GM23338 (cell line): ENCODE data around the gene FRY. TPM values are rescaled to one million over a fixed set of nuclear protein-coding genes. Genes with fewer than 3 reads are reported as not detected.

ENCODE experiments used
- ATAC-seq: fragments of 200-7000 bp; cut with Tn5 transposase; 3 replicates; pipeline ENCODE4 v1.9.1; 2020
- DNase-seq: peaks from one replicate; pipeline ENCODE4 v3.0.0-alpha.2; 2015; ENCODE audit warnings: low spot score
- H2AFZ ChIP-seq: fragments of 200-600 bp; sonication (generic); 2 replicates; pipeline ENCODE4 v1.8.0; 2016; ENCODE audit warnings: antibody characterized with exemption, mild to moderate bottlenecking, moderate library complexity
- H3F3A ChIP-seq: fragments of 200-600 bp; sonication (generic); replicated peaks from 2 replicates; pipeline ENCODE4 v1.8.0; 2017; ENCODE audit warnings: antibody characterized with exemption, mixed run types, low read depth
- H3K27ac ChIP-seq: fragments of 200-600 bp; sonication (generic); 2 replicates; pipeline ENCODE4 v1.6.1; 2016; ENCODE audit warnings: low read depth
- H3K27me3 ChIP-seq: fragments of 200-600 bp; sonication (generic); 2 replicates; pipeline ENCODE4 v1.8.0; 2016; ENCODE audit warnings: mild to moderate bottlenecking, mixed run types, moderate library complexity; ENCODE audit not compliant: insufficient read depth
- H3K36me3 ChIP-seq: fragments of 200-600 bp; sonication (generic); 2 replicates; pipeline ENCODE4 v1.8.0; 2016; ENCODE audit warnings: mild to moderate bottlenecking; ENCODE audit not compliant: insufficient read depth
- H3K4me1 ChIP-seq: fragments of 200-600 bp; sonication (generic); 2 replicates; pipeline ENCODE4 v1.8.0; 2016; ENCODE audit warnings: mild to moderate bottlenecking, moderate library complexity; ENCODE audit not compliant: insufficient read depth
- H3K4me2 ChIP-seq: fragments of 200-600 bp; sonication (generic); 2 replicates; pipeline ENCODE4 v1.7.1; 2017; ENCODE audit warnings: mixed run types
- H3K4me3 ChIP-seq: fragments of 200-600 bp; sonication (generic); 2 replicates; pipeline ENCODE4 v1.6.1; 2016; ENCODE audit warnings: mixed run types
- H3K79me2 ChIP-seq: fragments of 200-600 bp; sonication (generic); replicated peaks from 2 replicates; pipeline ENCODE4 v1.8.0; 2017; ENCODE audit warnings: mild to moderate bottlenecking; ENCODE audit not compliant: insufficient read depth
- H3K9me2 ChIP-seq: fragments of 200-600 bp; sonication (generic); 2 replicates; pipeline ENCODE4 v1.8.0; 2017; ENCODE audit not compliant: insufficient read depth
- H4K20me1 ChIP-seq: fragments of 200-600 bp; sonication (generic); replicated peaks from 2 replicates; pipeline ENCODE4 v1.8.0; 2017; ENCODE audit warnings: mild to moderate bottlenecking; ENCODE audit not compliant: insufficient read depth
- H3K27ac Mint-ChIP-seq: 2 replicates; pipeline ENCODE4 v1.8.0; 2020; ENCODE audit warnings: inconsistent platforms, mild to moderate bottlenecking, moderate library complexity, mixed read lengths
- H3K27me3 Mint-ChIP-seq: 3 replicates; pipeline ENCODE4 v1.8.0; 2022; ENCODE audit warnings: low read depth, mild to moderate bottlenecking, moderate library complexity, mixed read lengths, inconsistent platforms; ENCODE audit not compliant: insufficient read depth, poor library complexity
- H3K36me3 Mint-ChIP-seq: 3 replicates; pipeline ENCODE4 v1.8.0; 2021; ENCODE audit warnings: low read depth, mild to moderate bottlenecking, inconsistent platforms, moderate library complexity, mixed read lengths
- H3K4me1 Mint-ChIP-seq: 3 replicates; pipeline ENCODE4 v1.8.0; 2020; ENCODE audit warnings: mild to moderate bottlenecking, inconsistent platforms, mixed read lengths
- H3K4me3 Mint-ChIP-seq: 3 replicates; pipeline ENCODE4 v1.8.0; 2021; ENCODE audit warnings: moderate library complexity, mild to moderate bottlenecking, inconsistent platforms, mixed read lengths
- H3K9me3 Mint-ChIP-seq: 3 replicates; pipeline ENCODE4 v1.8.0; 2020; ENCODE audit warnings: moderate library complexity, mild to moderate bottlenecking, inconsistent platforms, mixed read lengths
- CTCF ChIP-seq, 2 experiments: fragments of 200-600 bp in 1 of 2; sonication (generic) in 1 of 2; conservative IDR thresholded peaks; 2 replicates each; pipeline versions ENCODE4 v1.5.1 to v1.6.1; 2016 to 2017; ENCODE audit warnings: antibody characterized with exemption in 2 of 2, low read depth in 2 of 2, mild to moderate bottlenecking in 2 of 2, moderate library complexity in 1 of 2
- ETS1 ChIP-seq: IDR thresholded peaks from 2 replicates; pipeline ENCODE4 v1.6.1; 2016; ENCODE audit warnings: antibody characterized with exemption
- EZH2 ChIP-seq: fragments of 200-600 bp; sonication (generic); IDR thresholded peaks from one replicate; pipeline ENCODE4 v1.8.0; 2017; ENCODE audit warnings: antibody characterized with exemption, mild to moderate bottlenecking, low read depth; ENCODE audit not compliant: unreplicated experiment
- EZH2phosphoT487 ChIP-seq: fragments of 200-600 bp; sonication (generic); IDR thresholded peaks from one replicate; pipeline ENCODE4 v1.8.1; 2018; ENCODE audit warnings: antibody characterized with exemption; ENCODE audit not compliant: unreplicated experiment
- JUNB ChIP-seq: IDR thresholded peaks from one replicate; pipeline ENCODE4 v1.6.1; 2016; ENCODE audit warnings: antibody characterized with exemption; ENCODE audit not compliant: unreplicated experiment
- NANOG ChIP-seq: IDR thresholded peaks from 2 replicates; pipeline ENCODE4 v1.6.1; 2016; ENCODE audit warnings: antibody characterized with exemption, borderline replicate concordance
- ZNF331 ChIP-seq: fragments of 250-450 bp; sonication (Bioruptor Pico); IDR thresholded peaks from 2 replicates; pipeline ENCODE4 v1.5.0; 2020; ENCODE audit warnings: low read depth, mild to moderate bottlenecking, moderate library complexity
- polyA plus RNA-seq: library from polyadenylated mRNA; unstranded; fragments of >200 nt; fragmentation: Nextera tagmentation; extraction: Ambion mirVana; gene quantifications from 2 replicates; pipeline ENCODE4 v1.2.1, GENCODE V29; 2016
- total RNA-seq: library from RNA; depleted of rRNA; stranded (reverse); fragments of >200 nt; shearing (Covaris generic); gene quantifications from 2 replicates; pipeline ENCODE4 v1.2.3, GENCODE V29; 2014

FRY gene
- total and polyA plus RNA-seq, 2 experiments from 2014 or later = 2.4 to 10.1 TPM

- H3K9me2 ChIP-seq = peaks cover 10% of the 10 kb centered on the region; the same call in 1 of the 2 replicates
- peak overlapping the region; percentile 93 for H3K27ac Mint-ChIP-seq
- no peak for DNase-seq
- H3K27ac ChIP-seq = no peak overlapping the region
- peaks cover 35% of the 10 kb centered on the region for H3K4me1 Mint-ChIP-seq
- H3K4me3 Mint-ChIP-seq = no peak overlapping the region
- no peak; the same call in 2 of the 3 replicates for ATAC-seq
- H3K4me1 ChIP-seq = peaks cover 32% of the 10 kb centered on the region
- no peaks in the 10 kb centered on the region for H3K27me3 Mint-ChIP-seq
- H3K27me3 ChIP-seq = no peaks in the 10 kb centered on the region
- H3K36me3 ChIP-seq = no peaks in the 10 kb centered on the region
- H3F3A ChIP-seq = no peaks in the 10 kb centered on the region
- no peaks in the 10 kb centered on the region for H3K79me2 ChIP-seq
- H3K4me3 ChIP-seq = no peak overlapping the region
- H3K36me3 Mint-ChIP-seq = no peaks in the 10 kb centered on the region
- H4K20me1 ChIP-seq = no peaks in the 10 kb centered on the region
- no peak for TF ChIP-seq EZH2
- H3K9me3 Mint-ChIP-seq = no peaks in the 10 kb centered on the region
- H2AFZ ChIP-seq = no peak overlapping the region
- no peak overlapping the region for H3K4me2 ChIP-seq
Measured at GRCh38 chr13:32080328-32080744, 48.8 kb downstream of the FRY start.

- Mint-ChIP-seq H3K9me3 (no peaks in the 10 kb centered on the region), H3K36me3 (no peaks in the 10 kb centered on the region), H3K27ac (no peak overlapping the region), H3K4me1 (peaks cover 33% of the 10 kb centered on the region), H3K27me3 (no peaks in the 10 kb centered on the region), H3K4me3 (no peak overlapping the region)
- no peaks in the 10 kb centered on the region for H3K27me3 ChIP-seq
- TF ChIP-seq ETS1 = no peak
- TF ChIP-seq CTCF (conservative IDR thresholded peaks at IDR 0.05; ENCODE audit: low read depth in 2 of 2) = no peak
- TF ChIP-seq EZH2 = no peak
- no peak for TF ChIP-seq EZH2phosphoT487
- no peak for TF ChIP-seq JUNB
- no peak for TF ChIP-seq ZNF331 (CRISPR knock-in tag)
- TF ChIP-seq NANOG = no peak
- 0 out of 2 replicates have a peak, but pooled peaks cover 7% of the 10 kb centered on the region for H3K9me2 ChIP-seq
- H3K4me3 ChIP-seq = no peak overlapping the region
- no peak overlapping the region for H3K27ac ChIP-seq
- DNase-seq (no peak), ATAC-seq (no peak)
- H3K79me2 ChIP-seq = no peaks in the 10 kb centered on the region
- H3F3A ChIP-seq = no peaks in the 10 kb centered on the region
- H3K4me1 ChIP-seq = peaks cover 32% of the 10 kb centered on the region
- H4K20me1 ChIP-seq = no peaks in the 10 kb centered on the region
- H2AFZ ChIP-seq = no peak overlapping the region
- H3K36me3 ChIP-seq = no peaks in the 10 kb centered on the region
- no peak overlapping the region for H3K4me2 ChIP-seq
Measured at GRCh38 chr13:32081591-32081990, 50.0 kb downstream of the FRY start.

- peaks cover 18% of the 10 kb centered on the region for H3K4me1 Mint-ChIP-seq
- 0 out of 2 replicates have a peak overlapping the region, but pooled peaks have one; percentile 17 for H3K27ac Mint-ChIP-seq
- no peaks in the 10 kb centered on the region for H3K9me3 Mint-ChIP-seq
- ATAC-seq = no peak
- Histone ChIP-seq H2AFZ (no peak overlapping the region), H3K79me2 (no peaks in the 10 kb centered on the region), H3K4me2 (no peak overlapping the region), H4K20me1 (no peaks in the 10 kb centered on the region), H3K9me2 (0 out of 2 replicates have a peak, but pooled peaks cover 4% of the 10 kb centered on the region), H3K36me3 (no peaks in the 10 kb centered on the region), H3F3A (no peaks in the 10 kb centered on the region), H3K4me3 (no peak overlapping the region), H3K27me3 (no peaks in the 10 kb centered on the region), H3K4me1 (peaks cover 13% of the 10 kb centered on the region), H3K27ac (no peak overlapping the region)
- no peak for DNase-seq
- H3K4me3 Mint-ChIP-seq = no peak overlapping the region
- peaks cover 2% of the 10 kb centered on the region for H3K27me3 Mint-ChIP-seq
- TF ChIP-seq CTCF (conservative IDR thresholded peaks at IDR 0.05; ENCODE audit: low read depth in 2 of 2) (no peak), EZH2 (no peak)
- no peaks in the 10 kb centered on the region for H3K36me3 Mint-ChIP-seq
Measured at GRCh38 chr13:32086366-32086765, 54.8 kb downstream of the FRY start.
